CD14-positive monocyte (primary cell): ENCODE data around the gene AFAP1L1. TPM values are rescaled to one million over a fixed set of nuclear protein-coding genes. Genes with fewer than 3 reads are reported as not detected.

Experiments used
- DNase-seq, 3 donors: peaks; one replicate each; pipeline ENCODE4 v3.0.0-alpha.2; 2011 to 2022
- H2AFZ ChIP-seq: 2 replicates; pipeline ENCODE4 v1.6.0; 2012; ENCODE audit warnings: mild to moderate bottlenecking, low read depth, low read length, inconsistent platforms; ENCODE audit not compliant: insufficient read depth, poor library complexity, severe bottlenecking
- H3K27ac ChIP-seq, 2 donors: 1 replicate in 1 of 2; 2 replicates in 1 of 2; pipeline ENCODE4 v1.5.1; 2012 to 2013; ENCODE audit warnings: low read length in 2 of 2, control low read depth in 1 of 2, inconsistent platforms in 1 of 2, low read depth in 1 of 2, mild to moderate bottlenecking in 1 of 2
- H3K27me3 ChIP-seq, 2 donors: one replicate each; pipeline versions ENCODE4 v1.6.0 to v1.6.1; 2011 to 2013; ENCODE audit warnings: low read length in 2 of 2; ENCODE audit not compliant: control insufficient read depth in 2 of 2, insufficient read depth in 2 of 2
- H3K36me3 ChIP-seq, 2 donors: replicated peaks in 1 of 2; 1 replicate in 1 of 2; 2 replicates in 1 of 2; pipeline versions ENCODE4 v1.5.1 to v1.6.1; 2012 to 2013; ENCODE audit warnings: low read length in 2 of 2, control low read depth in 1 of 2, inconsistent platforms in 1 of 2, mild to moderate bottlenecking in 1 of 2; ENCODE audit not compliant: insufficient read depth in 2 of 2, control insufficient read depth in 1 of 2
- H3K4me1 ChIP-seq, 2 donors: 1 replicate in 1 of 2; 2 replicates in 1 of 2; pipeline versions ENCODE4 v1.5.1 to v1.6.1; 2012 to 2013; ENCODE audit warnings: low read length in 2 of 2, control low read depth in 1 of 2, inconsistent platforms in 1 of 2, mild to moderate bottlenecking in 1 of 2, moderate library complexity in 1 of 2; ENCODE audit not compliant: insufficient read depth in 2 of 2, control insufficient read depth in 1 of 2
- H3K4me2 ChIP-seq: replicated peaks from 2 replicates; pipeline ENCODE3; 2012; ENCODE audit warnings: low read length, moderate library complexity, mild to moderate bottlenecking; ENCODE audit not compliant: poor library complexity, severe bottlenecking; ENCODE audit errors: extremely low read depth
- H3K4me3 ChIP-seq, 3 experiments: fragments of 200-600 bp in 1 of 3; sonication (generic) in 1 of 3; replicated peaks in 1 of 3; 1 replicate in 2 of 3; 2 replicates in 1 of 3; pipeline ENCODE4 v1.5.1; 2011 to 2013; ENCODE audit warnings: low read length in 3 of 3, mild to moderate bottlenecking in 3 of 3, control low read depth in 2 of 3, low read depth in 2 of 3, inconsistent platforms in 1 of 3, moderate library complexity in 1 of 3
- H3K79me2 ChIP-seq: 2 replicates; pipeline ENCODE4 v1.6.0; 2012; ENCODE audit warnings: mild to moderate bottlenecking, control low read depth, inconsistent platforms, low read length, moderate library complexity; ENCODE audit not compliant: insufficient read depth
- H3K9ac ChIP-seq: 2 replicates; pipeline ENCODE4 v1.6.0; 2017; ENCODE audit warnings: low read length, mild to moderate bottlenecking; ENCODE audit not compliant: insufficient read depth, poor library complexity, severe bottlenecking
- H3K9me3 ChIP-seq, 2 donors: replicated peaks in 1 of 2; 1 replicate in 1 of 2; 2 replicates in 1 of 2; pipeline versions ENCODE4 v1.5.1 to v1.6.1; 2012 to 2013; ENCODE audit warnings: low read length in 2 of 2, control low read depth in 1 of 2; ENCODE audit not compliant: control insufficient read depth in 1 of 2, insufficient read depth in 1 of 2
- H4K20me1 ChIP-seq: 2 replicates; pipeline ENCODE4 v1.6.0; 2012; ENCODE audit warnings: mild to moderate bottlenecking, low read length, control low read depth, moderate library complexity; ENCODE audit not compliant: insufficient read depth
- H3K27ac Mint-ChIP-seq, 7 donors: one replicate each; pipeline ENCODE4 v1.8.0; 2020; ENCODE audit warnings: mild to moderate bottlenecking in 7 of 7, mixed read lengths in 7 of 7, moderate library complexity in 6 of 7, inconsistent platforms in 2 of 7
- H3K27me3 Mint-ChIP-seq, 3 donors: one replicate each; pipeline ENCODE4 v1.8.0; 2021 to 2022; ENCODE audit warnings: low read depth in 3 of 3, mild to moderate bottlenecking in 3 of 3, mixed read lengths in 3 of 3, moderate library complexity in 3 of 3, inconsistent platforms in 1 of 3
- H3K36me3 Mint-ChIP-seq, 2 donors: one replicate each; pipeline ENCODE4 v1.8.0; 2020; ENCODE audit warnings: mixed read lengths in 2 of 2, inconsistent platforms in 1 of 2, mild to moderate bottlenecking in 1 of 2
- H3K4me1 Mint-ChIP-seq: one replicate; pipeline ENCODE4 v1.8.0; 2020; ENCODE audit warnings: mild to moderate bottlenecking, mixed read lengths
- H3K4me3 Mint-ChIP-seq, 2 donors: one replicate each; pipeline ENCODE4 v1.8.0; 2020; ENCODE audit warnings: mild to moderate bottlenecking in 2 of 2, mixed read lengths in 2 of 2, moderate library complexity in 1 of 2
- H3K9me3 Mint-ChIP-seq, 7 donors: one replicate each; pipeline ENCODE4 v1.8.0; 2020 to 2022; ENCODE audit warnings: mixed read lengths in 7 of 7, mild to moderate bottlenecking in 6 of 7, moderate library complexity in 6 of 7, inconsistent platforms in 2 of 7
- CTCF ChIP-seq: fragments of 200-600 bp; IDR thresholded peaks from one replicate; pipeline ENCODE4 v1.8.0; 2022; ENCODE audit warnings: antibody characterized with exemption, mild to moderate bottlenecking
- WGBS: methylation state at CpG from one replicate; pipeline ENCODE4 v1.1.5; 2013; ENCODE audit warnings: missing lambda C conversion rate; ENCODE audit not compliant: insufficient coverage; 5-methylcytosine and 5-hydroxymethylcytosine counted together
- intact Hi-C, 2 donors: fragments of 100-400 bp; cut with micrococcal nuclease; formaldehyde crosslinking; loops; one replicate each; pipeline versions ENCODE4 v1.15.0 to v1.15.1; 2023
- polyA plus RNA-seq, 3 donors: library from polyadenylated mRNA; depleted of rRNA in 1 of 3; unstranded in 2 of 3; stranded (reverse) in 1 of 3; fragments of 300-500 nt in 2 of 3; fragments of >200 nt in 1 of 3; fragmentation: Illumina TruSeq in 2 of 3; gene quantifications; 1 replicate in 2 of 3; 2 replicates in 1 of 3; pipeline ENCODE4 v1.2.3, GENCODE V29; 2012 to 2021

The AFAP1L1 gene
- polyA plus RNA-seq, 3 donors: not detected

GRCh38 chr5:149328177-149328576, 56.5 kb downstream of the AFAP1L1 start:
- peaks cover 0 to 4% (median 2%) of the 10 kb centered on the region in 7 donors for H3K9me3 Mint-ChIP-seq
- intact Hi-C loops: no loop called here

DNA sequence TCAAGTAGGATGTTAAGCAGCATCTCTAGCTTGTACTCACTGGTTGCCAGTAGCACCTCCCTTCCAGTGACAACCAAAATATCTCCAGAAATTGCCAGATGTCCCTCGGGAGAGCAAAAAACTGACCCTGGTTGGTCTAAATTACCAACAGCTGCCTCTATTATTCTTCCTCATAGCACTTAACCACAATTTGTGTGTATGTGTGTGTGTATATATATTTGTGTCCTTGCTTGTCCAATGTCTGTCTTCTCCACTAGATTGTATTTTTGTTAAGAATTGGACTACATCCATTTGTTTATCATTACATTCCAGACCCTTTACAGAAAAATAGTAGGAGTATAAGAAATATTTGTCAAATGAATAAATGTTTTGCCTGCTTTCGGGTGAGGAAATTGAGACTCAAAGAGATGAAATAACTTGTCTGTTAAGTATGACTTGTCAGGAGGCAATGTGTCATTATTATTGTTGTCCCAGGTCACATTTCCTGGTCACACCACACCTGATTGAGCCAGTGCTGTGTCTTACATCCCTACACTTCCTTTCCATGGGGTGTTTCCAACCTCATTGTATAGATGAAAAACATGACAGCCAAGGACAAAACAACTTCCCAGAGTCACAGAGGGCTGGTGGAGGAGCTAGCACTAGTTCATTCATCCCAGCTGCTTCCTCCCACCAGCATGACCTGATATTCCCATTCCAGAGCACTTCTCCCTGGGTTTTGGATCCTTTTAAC, 62.2 kb downstream of the AFAP1L1 start:
- no peaks in the 10 kb centered on the region for H3K36me3 Mint-ChIP-seq
- Histone ChIP-seq H3K4me1 (no peaks in the 10 kb centered on the region), H3K4me3 (no peak overlapping the region), H3K4me2 (no peak overlapping the region), H3K79me2 (no peaks in the 10 kb centered on the region), H3K27me3 (no peaks in the 10 kb centered on the region), H3K9ac (no peak overlapping the region), H3K27ac (no peak overlapping the region), H3K36me3 (no peaks in the 10 kb centered on the region), H4K20me1 (no peaks in the 10 kb centered on the region), H3K9me3 (no peaks in the 10 kb centered on the region), H2AFZ (no peak overlapping the region)
- no peak overlapping the region for H3K4me3 Mint-ChIP-seq
- no peak overlapping the region for H3K27ac Mint-ChIP-seq
- WGBS: 60% methylated on average over 1 of the region's 2 CpGs
- TF ChIP-seq CTCF: no peak
- peaks cover 0 to 1% (median 0%) of the 10 kb centered on the region in 7 donors for H3K9me3 Mint-ChIP-seq
- no peaks in the 10 kb centered on the region for H3K4me1 Mint-ChIP-seq
- no peak for DNase-seq
- intact Hi-C loops: no loop called here
- peaks cover 0 to 4% (median 2%) of the 10 kb centered on the region in 3 donors for H3K27me3 Mint-ChIP-seq

More at GRCh38 chr5:149328177-149328576, 56.5 kb downstream of the AFAP1L1 start:
- no peaks in the 10 kb centered on the region for H3K36me3 ChIP-seq
- no peak overlapping the region for H3K4me2 ChIP-seq
- H3K9ac ChIP-seq: no peak overlapping the region
- DNase-seq: no peak
- H3K4me1 Mint-ChIP-seq: peaks cover 5% of the 10 kb centered on the region
- H3K9me3 ChIP-seq: no peaks in the 10 kb centered on the region
- no peak overlapping the region for H3K27ac ChIP-seq
- peaks cover 0 to 1% (median 0%) of the 10 kb centered on the region in 3 donors for H3K27me3 Mint-ChIP-seq
- no peak overlapping the region for H3K4me3 ChIP-seq
- no peak for TF ChIP-seq CTCF
- H3K27me3 ChIP-seq: no peaks in the 10 kb centered on the region
- H3K4me1 ChIP-seq: no peaks in the 10 kb centered on the region
- H3K36me3 Mint-ChIP-seq: no peaks in the 10 kb centered on the region
- H3K4me3 Mint-ChIP-seq: no peak overlapping the region
- H2AFZ ChIP-seq: no peak overlapping the region
- 100% methylated on average over 3 of the region's 5 CpGs for WGBS
- no peak overlapping the region for H3K27ac Mint-ChIP-seq
- no peaks in the 10 kb centered on the region for H4K20me1 ChIP-seq
- no peaks in the 10 kb centered on the region for H3K79me2 ChIP-seq
